ENCODE data around the gene RIMKLA.

The RIMKLA gene

GRCh38 chr1:42379794-42380585 is 602 bp upstream of the RIMKLA start:
- no peak for DNase-seq

GRCh38 chr1:42381280-42381673 is 685 bp downstream of the RIMKLA start:
- no peak for DNase-seq

- DNase-seq, result no peak
Observed at GRCh38 chr1:42385283-42385682, 4.7 kb downstream of the RIMKLA start.

- DNase-seq, result no peak
Observed at GRCh38 chr1:42386051-42386450, 5.5 kb downstream of the RIMKLA start.

GRCh38 chr1:42392255-42392654 is 11.7 kb downstream of the RIMKLA start:
- no peak for DNase-seq

GRCh38 chr1:42392967-42393848 is 12.6 kb downstream of the RIMKLA start:
- no peak for DNase-seq

GRCh38 chr1:42399315-42400100 is 18.9 kb downstream of the RIMKLA start:
- DNase-seq, result peak; percentile 78

GRCh38 chr1:42403880-42404400 is 23.3 kb downstream of the RIMKLA start:
- DNase-seq, result no peak

GRCh38 chr1:42414551-42415496 is 34.2 kb downstream of the RIMKLA start:
- no peak for DNase-seq

GRCh38 chr1:42417166-42417565 is 36.6 kb downstream of the RIMKLA start:
- no peak for DNase-seq

- no peak for DNase-seq
Observed at GRCh38 chr1:42418516-42418915, 37.9 kb downstream of the RIMKLA start.

- no peak for DNase-seq
Observed at GRCh38 chr1:42419126-42419821, 38.7 kb downstream of the RIMKLA start.

GRCh38 chr1:42420121-42420520 is 39.5 kb downstream of the RIMKLA start:
- DNase-seq, result no peak

- DNase-seq, result no peak
Observed at GRCh38 chr1:42420911-42421585, 40.5 kb downstream of the RIMKLA start.

- DNase-seq, result no peak
Observed at GRCh38 chr1:42422737-42423136, 42.1 kb downstream of the RIMKLA start.

- DNase-seq, result no peak
Observed at GRCh38 chr1:42423681-42424080, 43.1 kb downstream of the RIMKLA start.

- DNase-seq, result no peak
Observed at GRCh38 chr1:42424201-42424600, 43.6 kb downstream of the RIMKLA start.

GRCh38 chr1:42427240-42427639 is 46.6 kb downstream of the RIMKLA start:
- DNase-seq, result no peak

GRCh38 chr1:42429603-42430002 is 49.0 kb downstream of the RIMKLA start:
- no peak for DNase-seq

All from NK-92 treated with Interleukin-12 subunit alpha and Interleukin-12 subunit beta, amount 100 ng/mL, for 24 hours (cell line).